Osteoblast (primary cell): ENCODE measurements around the gene SLC16A11. TPM values are rescaled to one million over a fixed set of nuclear protein-coding genes. Genes with fewer than 3 reads are reported as not detected.

ENCODE experiments used
- DNase-seq: peaks from one replicate; pipeline ENCODE4 v3.0.0; 2011; ENCODE audit warnings: low spot score, mixed read lengths; ENCODE audit not compliant: insufficient read length; ENCODE audit errors: missing footprints
- H2AFZ ChIP-seq: 2 replicates; pipeline ENCODE4 v1.6.0; 2011; ENCODE audit warnings: mild to moderate bottlenecking, low read length
- H3K27ac ChIP-seq: 2 replicates; pipeline ENCODE4 v1.5.1; 2011; ENCODE audit warnings: mild to moderate bottlenecking, low read depth, low read length, moderate library complexity
- H3K27me3 ChIP-seq: 2 replicates; pipeline ENCODE4 v1.6.0; 2012; ENCODE audit warnings: mild to moderate bottlenecking, control low read depth, inconsistent platforms, low read length, moderate library complexity; ENCODE audit not compliant: insufficient read depth
- H3K36me3 ChIP-seq: 2 replicates; pipeline ENCODE4 v1.5.1; 2011; ENCODE audit warnings: mild to moderate bottlenecking, low read length, control low read depth, moderate library complexity; ENCODE audit not compliant: insufficient read depth
- H3K4me1 ChIP-seq: 2 replicates; pipeline ENCODE4 v1.5.1; 2011; ENCODE audit warnings: mild to moderate bottlenecking, low read length, control low read depth, moderate library complexity; ENCODE audit not compliant: insufficient read depth
- H3K4me2 ChIP-seq: 2 replicates; pipeline ENCODE4 v1.6.0; 2011; ENCODE audit warnings: mild to moderate bottlenecking, low read length; ENCODE audit not compliant: insufficient read depth
- H3K4me3 ChIP-seq: fragments of 200-600 bp; sonication (generic); 3 replicates; pipeline ENCODE4 v1.5.1; 2012; ENCODE audit warnings: mild to moderate bottlenecking, low read length, inconsistent platforms; ENCODE audit not compliant: insufficient read depth
- H3K79me2 ChIP-seq: 2 replicates; pipeline ENCODE4 v1.6.0; 2012; ENCODE audit warnings: mild to moderate bottlenecking, low read length, control low read depth, inconsistent platforms; ENCODE audit not compliant: insufficient read depth
- H3K9me3 ChIP-seq: 2 replicates; pipeline ENCODE4 v1.5.1; 2011; ENCODE audit warnings: low read depth, low read length, control low read depth
- H4K20me1 ChIP-seq: 2 replicates; pipeline ENCODE4 v1.6.0; 2012; ENCODE audit warnings: mild to moderate bottlenecking, low read length, control low read depth; ENCODE audit not compliant: insufficient read depth
- CTCF ChIP-seq: IDR thresholded peaks from 2 replicates; pipeline ENCODE4 v1.5.1; 2011; ENCODE audit warnings: mild to moderate bottlenecking, low read depth, low read length, moderate library complexity; ENCODE audit errors: extremely low read depth
- total RNA-seq: library from RNA; depleted of rRNA; stranded (reverse); fragments of >200 nt; gene quantifications from 2 replicates; pipeline ENCODE4 v1.2.3, GENCODE V29; 2012

The SLC16A11 gene
- total RNA-seq, 1 donor: 0.36 TPM

- H4K20me1 ChIP-seq: peaks cover 17% of the 10 kb centered on the region
- no peak overlapping the region for H3K27ac ChIP-seq
- DNase-seq: no peak
- peaks cover 34% of the 10 kb centered on the region for H3K4me1 ChIP-seq
- no peaks in the 10 kb centered on the region for H3K9me3 ChIP-seq
- H3K4me3 ChIP-seq: peak overlapping the region; percentile 81
- H3K79me2 ChIP-seq: peaks cover 72% of the 10 kb centered on the region
- no peak for TF ChIP-seq CTCF
- no peaks in the 10 kb centered on the region for H3K27me3 ChIP-seq
- H3K4me2 ChIP-seq: peak overlapping the region; percentile 95
- H3K36me3 ChIP-seq: no peaks in the 10 kb centered on the region
- H2AFZ ChIP-seq: no peak overlapping the region
Observed at GRCh38 chr17:7010523-7010922, 33.4 kb downstream of the SLC16A11 start.

GRCh38 chr17:7007143-7007542 is 36.7 kb downstream of the SLC16A11 start:
- no peak for TF ChIP-seq CTCF
- Histone ChIP-seq H3K9me3 (no peaks in the 10 kb centered on the region), H4K20me1 (peaks cover 37% of the 10 kb centered on the region), H3K36me3 (peaks cover 13% of the 10 kb centered on the region), H3K27ac (no peak overlapping the region), H3K27me3 (no peaks in the 10 kb centered on the region), H2AFZ (no peak overlapping the region), H3K4me3 (no peak overlapping the region), H3K4me1 (peaks cover 17% of the 10 kb centered on the region), H3K4me2 (no peak overlapping the region), H3K79me2 (peaks cover 70% of the 10 kb centered on the region)
- no peak for DNase-seq

- no peaks in the 10 kb centered on the region for H3K27me3 ChIP-seq
- no peak for TF ChIP-seq CTCF
- no peak overlapping the region for H2AFZ ChIP-seq
- no peak overlapping the region for H3K4me2 ChIP-seq
- peaks cover 26% of the 10 kb centered on the region for H3K36me3 ChIP-seq
- H3K4me3 ChIP-seq: no peak overlapping the region
- peaks cover 6% of the 10 kb centered on the region for H3K4me1 ChIP-seq
- H3K27ac ChIP-seq: no peak overlapping the region
- no peaks in the 10 kb centered on the region for H3K9me3 ChIP-seq
- peaks cover 38% of the 10 kb centered on the region for H4K20me1 ChIP-seq
- DNase-seq: no peak
- peaks cover 58% of the 10 kb centered on the region for H3K79me2 ChIP-seq
Observed at GRCh38 chr17:7005716-7006115, 38.2 kb downstream of the SLC16A11 start.

GRCh38 chr17:7004398-7005253 is 39.3 kb downstream of the SLC16A11 start:
- no peaks in the 10 kb centered on the region for H3K9me3 ChIP-seq
- TF ChIP-seq CTCF: peak; percentile 69

More at GRCh38 chr17:7004398-7005253, 39.3 kb downstream of the SLC16A11 start:
- Histone ChIP-seq H3K4me3 (no peak overlapping the region), H4K20me1 (peaks cover 31% of the 10 kb centered on the region), H3K79me2 (peaks cover 47% of the 10 kb centered on the region), H3K27me3 (no peaks in the 10 kb centered on the region), H3K4me2 (no peak overlapping the region), H3K27ac (no peak overlapping the region), H2AFZ (no peak overlapping the region), H3K4me1 (no peaks in the 10 kb centered on the region), H3K36me3 (peaks cover 36% of the 10 kb centered on the region)
- peak; percentile 95 for DNase-seq
